H9 (cell line): ENCODE results near the gene RCOR3. TPM values are rescaled to one million over a fixed set of nuclear protein-coding genes. Genes with fewer than 3 reads are reported as not detected.

ENCODE experiments used
- DNase-seq: peaks from one replicate; pipeline ENCODE4 v3.0.0-alpha.2; 2017
- H2AFZ ChIP-seq: one replicate; pipeline ENCODE4 v1.6.1; 2013; ENCODE audit warnings: mild to moderate bottlenecking, low read length, control low read depth, moderate library complexity
- H2AK5ac ChIP-seq: 2 replicates; pipeline ENCODE4 v1.6.1; 2013; ENCODE audit warnings: low read length, control low read depth, mixed read lengths; ENCODE audit not compliant: insufficient read length
- H2BK120ac ChIP-seq: one replicate; pipeline ENCODE4 v1.6.1; 2013; ENCODE audit warnings: low read depth, mild to moderate bottlenecking, low read length, control low read depth, inconsistent platforms; ENCODE audit not compliant: poor library complexity, severe bottlenecking
- H2BK12ac ChIP-seq: 2 replicates; pipeline ENCODE4 v1.6.1; 2013; ENCODE audit warnings: low read length, control low read depth, mixed read lengths, low read depth; ENCODE audit not compliant: insufficient read length
- H2BK15ac ChIP-seq: 2 replicates; pipeline ENCODE4 v1.6.1; 2013; ENCODE audit warnings: low read depth, low read length, control low read depth
- H2BK20ac ChIP-seq: one replicate; pipeline ENCODE4 v1.6.1; 2013; ENCODE audit warnings: low read depth, mild to moderate bottlenecking, low read length, control low read depth, inconsistent platforms; ENCODE audit not compliant: poor library complexity, severe bottlenecking
- H2BK5ac ChIP-seq: 2 replicates; pipeline ENCODE4 v1.6.1; 2013; ENCODE audit warnings: low read length, control low read depth, mixed read lengths; ENCODE audit not compliant: insufficient read length
- H3K14ac ChIP-seq: 2 replicates; pipeline ENCODE4 v1.6.1; 2013; ENCODE audit warnings: low read length, control low read depth; ENCODE audit not compliant: insufficient read depth
- H3K18ac ChIP-seq: 2 replicates; pipeline ENCODE4 v1.6.1; 2013; ENCODE audit warnings: low read depth, mild to moderate bottlenecking, mixed read lengths, low read length, control low read depth; ENCODE audit not compliant: insufficient read length
- H3K23ac ChIP-seq: 2 replicates; pipeline ENCODE4 v1.6.1; 2013; ENCODE audit warnings: low read length, control low read depth, mixed read lengths, low read depth; ENCODE audit not compliant: insufficient read length
- H3K23me2 ChIP-seq: 2 replicates; pipeline ENCODE4 v1.6.1; 2013; ENCODE audit warnings: low read depth, mild to moderate bottlenecking, mixed read lengths, low read length, control low read depth; ENCODE audit not compliant: insufficient read length, poor library complexity, severe bottlenecking
- H3K27ac ChIP-seq: 2 replicates; pipeline ENCODE4 v1.5.1; 2013; ENCODE audit warnings: low read length, control low read depth, mixed read lengths, low read depth; ENCODE audit not compliant: insufficient read length
- H3K27me3 ChIP-seq: 2 replicates; pipeline ENCODE4 v1.6.1; 2013; ENCODE audit warnings: low read length, control low read depth, inconsistent platforms; ENCODE audit not compliant: insufficient read depth
- H3K4ac ChIP-seq: 2 replicates; pipeline ENCODE4 v1.6.1; 2013; ENCODE audit warnings: low read depth, mild to moderate bottlenecking, control low read depth, inconsistent platforms, low read length, moderate library complexity
- H3K4me1 ChIP-seq: 2 replicates; pipeline ENCODE4 v1.6.1; 2013; ENCODE audit warnings: low read length, control low read depth, inconsistent platforms; ENCODE audit not compliant: insufficient read depth
- H3K4me2 ChIP-seq: 2 replicates; pipeline ENCODE4 v1.6.1; 2013; ENCODE audit warnings: low read length, control low read depth, mixed read lengths; ENCODE audit not compliant: insufficient read length, insufficient read depth
- H3K56ac ChIP-seq: 2 replicates; pipeline ENCODE4 v1.6.1; 2013; ENCODE audit warnings: low read depth, mild to moderate bottlenecking, mixed read lengths, low read length, control low read depth; ENCODE audit not compliant: insufficient read length
- H3K79me1 ChIP-seq: 2 replicates; pipeline ENCODE4 v1.6.1; 2013; ENCODE audit warnings: low read depth, mild to moderate bottlenecking, moderate library complexity, low read length, control low read depth, inconsistent platforms; ENCODE audit not compliant: insufficient read depth, poor library complexity, severe bottlenecking
- H3K79me2 ChIP-seq: 2 replicates; pipeline ENCODE4 v1.6.1; 2013; ENCODE audit warnings: low read length, control low read depth, inconsistent platforms; ENCODE audit not compliant: insufficient read depth
- H3K9ac ChIP-seq: 2 replicates; pipeline ENCODE4 v1.6.1; 2013; ENCODE audit warnings: low read length, control low read depth, mixed read lengths; ENCODE audit not compliant: insufficient read length; ENCODE audit errors: extremely low read depth
- H3K9me3 ChIP-seq: one replicate; pipeline ENCODE4 v1.6.1; 2013; ENCODE audit warnings: low read depth, low read length, inconsistent platforms; ENCODE audit not compliant: control insufficient read depth
- H3T11ph ChIP-seq: one replicate; pipeline ENCODE4 v1.6.1; 2013; ENCODE audit warnings: mild to moderate bottlenecking, low read length, control low read depth, inconsistent platforms
- H4K20me1 ChIP-seq: one replicate; pipeline ENCODE4 v1.6.1; 2013; ENCODE audit not compliant: control insufficient read depth, insufficient read length, insufficient read depth
- H4K5ac ChIP-seq: 2 replicates; pipeline ENCODE4 v1.6.1; 2013; ENCODE audit warnings: low read depth, mild to moderate bottlenecking, mixed read lengths, low read length, control low read depth; ENCODE audit not compliant: insufficient read length
- H4K8ac ChIP-seq: replicated peaks from 2 replicates; pipeline ENCODE4 v1.6.1; 2013; ENCODE audit warnings: low read length, control low read depth, mixed read lengths, low read depth; ENCODE audit not compliant: insufficient read length
- H4K91ac ChIP-seq: 2 replicates; pipeline ENCODE4 v1.6.1; 2013; ENCODE audit warnings: low read depth, mild to moderate bottlenecking, moderate library complexity, mixed read lengths, low read length, control low read depth; ENCODE audit not compliant: insufficient read length
- H3K27ac Mint-ChIP-seq, 3 experiments: 2 replicates in 2 of 3; 3 replicates in 1 of 3; pipeline ENCODE4 v1.8.0; 2020 to 2021; ENCODE audit warnings: mixed read lengths in 3 of 3, mild to moderate bottlenecking in 1 of 3, moderate library complexity in 1 of 3
- H3K27me3 Mint-ChIP-seq: 2 replicates; pipeline ENCODE4 v1.8.0; 2021; ENCODE audit warnings: low read depth, mild to moderate bottlenecking, moderate library complexity, mixed read lengths
- H3K36me3 Mint-ChIP-seq, 3 experiments: 2 replicates in 2 of 3; 3 replicates in 1 of 3; pipeline ENCODE4 v1.8.0; 2020 to 2021; ENCODE audit warnings: low read depth in 3 of 3, mixed read lengths in 3 of 3; ENCODE audit not compliant: insufficient read depth in 1 of 3
- H3K4me1 Mint-ChIP-seq, 2 experiments: 2 replicates each; pipeline ENCODE4 v1.8.0; 2020; ENCODE audit warnings: mixed read lengths in 2 of 2
- H3K4me3 Mint-ChIP-seq, 2 experiments: 2 replicates in 1 of 2; 3 replicates in 1 of 2; pipeline ENCODE4 v1.8.0; 2020 to 2021; ENCODE audit warnings: mild to moderate bottlenecking in 2 of 2, mixed read lengths in 2 of 2, moderate library complexity in 1 of 2
- H3K9me3 Mint-ChIP-seq, 2 experiments: 2 replicates in 1 of 2; 3 replicates in 1 of 2; pipeline ENCODE4 v1.8.0; 2020; ENCODE audit warnings: mild to moderate bottlenecking in 2 of 2, mixed read lengths in 2 of 2, moderate library complexity in 1 of 2
- WGBS: extraction: QIAGEN DNeasy Blood & Tissue Kit; methylation state at CpG from one replicate; pipeline ENCODE4 v1.1.7; 2013; ENCODE audit warnings: missing lambda C conversion rate, low lambda C conversion rate, mixed read lengths; ENCODE audit not compliant: insufficient read length; ENCODE audit errors: extremely low coverage; 5-methylcytosine and 5-hydroxymethylcytosine counted together
- total RNA-seq: library from RNA; stranded (reverse); gene quantifications from 2 replicates; pipeline ENCODE4 v1.2.1, GENCODE V29; 2021
- TF ChIP-seq, protein P1 (sequence below): fragments of 200-600 bp; sonication (generic); conservative IDR thresholded peaks from 3 replicates; pipeline ENCODE4 v1.8.0; 2021; ENCODE audit warnings: antibody characterized with exemption, mild to moderate bottlenecking

The RCOR3 gene
- total RNA-seq, 1 experiment from 2014 or later = 37.2 TPM

DNA sequence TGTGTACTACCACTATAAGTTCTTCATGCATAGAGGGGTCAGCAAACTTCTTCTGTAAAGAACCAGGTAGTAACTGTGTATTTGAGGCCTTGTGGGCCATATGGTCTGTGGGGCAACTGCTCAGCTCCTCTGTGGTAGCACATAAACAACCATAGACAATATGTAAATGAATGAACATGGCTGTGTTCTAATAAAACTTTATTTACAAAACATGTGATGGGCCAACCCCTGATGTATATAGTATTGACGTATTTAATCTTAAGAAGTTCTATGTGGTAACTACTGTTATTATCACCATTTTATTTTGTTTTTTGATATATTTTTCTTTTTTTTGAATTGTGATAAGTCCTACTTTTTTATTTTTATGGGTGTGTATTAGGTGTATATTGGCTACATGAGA lies 82.8 kb downstream of the RCOR3 start:
- Histone ChIP-seq H2BK20ac (no peak overlapping the region), H3T11ph (no peak overlapping the region), H2AK5ac (no peak overlapping the region), H3K23ac (no peak overlapping the region), H3K4ac (no peak overlapping the region), H3K27ac (no peak overlapping the region), H3K4me2 (no peak overlapping the region), H3K9me3 (no peaks in the 10 kb centered on the region), H2BK120ac (no peak overlapping the region), H2BK15ac (no peak overlapping the region), H2AFZ (no peak overlapping the region), H3K18ac (no peak overlapping the region), H4K20me1 (no peaks in the 10 kb centered on the region), H3K23me2 (no peaks in the 10 kb centered on the region), H3K79me1 (peaks cover 2% of the 10 kb centered on the region), H2BK5ac (no peak overlapping the region), H3K27me3 (no peaks in the 10 kb centered on the region), H4K5ac (no peak overlapping the region), H3K4me1 (peaks cover 6% of the 10 kb centered on the region; the same call in 1 of the 2 replicates), H3K9ac (no peak overlapping the region), H2BK12ac (no peak overlapping the region), H3K56ac (no peak overlapping the region), H4K91ac (no peak overlapping the region), H4K8ac (no peak overlapping the region), H3K79me2 (no peaks in the 10 kb centered on the region), H3K14ac (no peak overlapping the region)
- no peak overlapping the region for H3K4me3 Mint-ChIP-seq
- peaks cover 23 to 25% of the 10 kb centered on the region in 2 experiments for H3K4me1 Mint-ChIP-seq
- no peaks in the 10 kb centered on the region for H3K9me3 Mint-ChIP-seq
- TF ChIP-seq, protein P1, sequence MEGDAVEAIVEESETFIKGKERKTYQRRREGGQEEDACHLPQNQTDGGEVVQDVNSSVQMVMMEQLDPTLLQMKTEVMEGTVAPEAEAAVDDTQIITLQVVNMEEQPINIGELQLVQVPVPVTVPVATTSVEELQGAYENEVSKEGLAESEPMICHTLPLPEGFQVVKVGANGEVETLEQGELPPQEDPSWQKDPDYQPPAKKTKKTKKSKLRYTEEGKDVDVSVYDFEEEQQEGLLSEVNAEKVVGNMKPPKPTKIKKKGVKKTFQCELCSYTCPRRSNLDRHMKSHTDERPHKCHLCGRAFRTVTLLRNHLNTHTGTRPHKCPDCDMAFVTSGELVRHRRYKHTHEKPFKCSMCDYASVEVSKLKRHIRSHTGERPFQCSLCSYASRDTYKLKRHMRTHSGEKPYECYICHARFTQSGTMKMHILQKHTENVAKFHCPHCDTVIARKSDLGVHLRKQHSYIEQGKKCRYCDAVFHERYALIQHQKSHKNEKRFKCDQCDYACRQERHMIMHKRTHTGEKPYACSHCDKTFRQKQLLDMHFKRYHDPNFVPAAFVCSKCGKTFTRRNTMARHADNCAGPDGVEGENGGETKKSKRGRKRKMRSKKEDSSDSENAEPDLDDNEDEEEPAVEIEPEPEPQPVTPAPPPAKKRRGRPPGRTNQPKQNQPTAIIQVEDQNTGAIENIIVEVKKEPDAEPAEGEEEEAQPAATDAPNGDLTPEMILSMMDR = no peak
- WGBS = no CpG with 5 or more reads among the region's 1 CpG
- no peak overlapping the region for H3K27ac Mint-ChIP-seq
- no peaks in the 10 kb centered on the region for H3K27me3 Mint-ChIP-seq
- no peak for DNase-seq
- H3K36me3 Mint-ChIP-seq = peaks cover 0 to 2% (median 0%) of the 10 kb centered on the region in 3 experiments; a peak in 1 of 7 replicates
